D721Med (cell line): ENCODE measurements around the gene SERPINA3.

Source experiments
- DNase-seq: peaks from one replicate; pipeline ENCODE4 v3.0.0; 2011; ENCODE audit warnings: low spot score; ENCODE audit not compliant: insufficient read length
- FAIRE-seq: peaks from 2 replicates; lab custom pipeline; 2011; peaks lifted over from hg19 to GRCh38; lab: Jason Lieb, UNC
- TF ChIP-seq, protein P1 (sequence below): IDR thresholded peaks from 2 replicates; pipeline ENCODE4 v1.5.1; 2012; ENCODE audit warnings: mild to moderate bottlenecking, control low read depth; ENCODE audit not compliant: insufficient read depth; ENCODE audit errors: missing control alignments

SERPINA3 gene

DNA sequence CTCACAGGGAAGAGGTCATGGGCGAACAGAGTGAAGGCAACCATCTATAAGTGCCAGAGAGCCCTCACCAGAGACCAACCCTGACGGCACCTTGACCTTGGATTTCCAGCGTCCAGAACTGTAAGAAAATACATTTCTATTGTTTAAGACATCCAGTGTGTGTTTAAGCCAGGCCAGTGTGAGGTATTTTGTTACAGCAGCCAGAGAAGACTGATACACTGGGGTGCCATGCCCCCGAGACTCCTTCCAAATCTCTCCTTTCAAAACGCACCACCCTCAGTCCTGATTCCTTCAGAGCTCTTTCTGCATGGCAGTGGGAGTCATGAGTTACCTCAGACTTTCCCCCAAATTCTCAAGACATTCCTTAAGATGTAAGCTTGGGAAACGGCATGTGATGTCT lies 33.5 kb upstream of the SERPINA3 start:
- TF ChIP-seq, protein P1, sequence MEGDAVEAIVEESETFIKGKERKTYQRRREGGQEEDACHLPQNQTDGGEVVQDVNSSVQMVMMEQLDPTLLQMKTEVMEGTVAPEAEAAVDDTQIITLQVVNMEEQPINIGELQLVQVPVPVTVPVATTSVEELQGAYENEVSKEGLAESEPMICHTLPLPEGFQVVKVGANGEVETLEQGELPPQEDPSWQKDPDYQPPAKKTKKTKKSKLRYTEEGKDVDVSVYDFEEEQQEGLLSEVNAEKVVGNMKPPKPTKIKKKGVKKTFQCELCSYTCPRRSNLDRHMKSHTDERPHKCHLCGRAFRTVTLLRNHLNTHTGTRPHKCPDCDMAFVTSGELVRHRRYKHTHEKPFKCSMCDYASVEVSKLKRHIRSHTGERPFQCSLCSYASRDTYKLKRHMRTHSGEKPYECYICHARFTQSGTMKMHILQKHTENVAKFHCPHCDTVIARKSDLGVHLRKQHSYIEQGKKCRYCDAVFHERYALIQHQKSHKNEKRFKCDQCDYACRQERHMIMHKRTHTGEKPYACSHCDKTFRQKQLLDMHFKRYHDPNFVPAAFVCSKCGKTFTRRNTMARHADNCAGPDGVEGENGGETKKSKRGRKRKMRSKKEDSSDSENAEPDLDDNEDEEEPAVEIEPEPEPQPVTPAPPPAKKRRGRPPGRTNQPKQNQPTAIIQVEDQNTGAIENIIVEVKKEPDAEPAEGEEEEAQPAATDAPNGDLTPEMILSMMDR: no peak
- no peak for DNase-seq
- no peak for FAIRE-seq

DNA sequence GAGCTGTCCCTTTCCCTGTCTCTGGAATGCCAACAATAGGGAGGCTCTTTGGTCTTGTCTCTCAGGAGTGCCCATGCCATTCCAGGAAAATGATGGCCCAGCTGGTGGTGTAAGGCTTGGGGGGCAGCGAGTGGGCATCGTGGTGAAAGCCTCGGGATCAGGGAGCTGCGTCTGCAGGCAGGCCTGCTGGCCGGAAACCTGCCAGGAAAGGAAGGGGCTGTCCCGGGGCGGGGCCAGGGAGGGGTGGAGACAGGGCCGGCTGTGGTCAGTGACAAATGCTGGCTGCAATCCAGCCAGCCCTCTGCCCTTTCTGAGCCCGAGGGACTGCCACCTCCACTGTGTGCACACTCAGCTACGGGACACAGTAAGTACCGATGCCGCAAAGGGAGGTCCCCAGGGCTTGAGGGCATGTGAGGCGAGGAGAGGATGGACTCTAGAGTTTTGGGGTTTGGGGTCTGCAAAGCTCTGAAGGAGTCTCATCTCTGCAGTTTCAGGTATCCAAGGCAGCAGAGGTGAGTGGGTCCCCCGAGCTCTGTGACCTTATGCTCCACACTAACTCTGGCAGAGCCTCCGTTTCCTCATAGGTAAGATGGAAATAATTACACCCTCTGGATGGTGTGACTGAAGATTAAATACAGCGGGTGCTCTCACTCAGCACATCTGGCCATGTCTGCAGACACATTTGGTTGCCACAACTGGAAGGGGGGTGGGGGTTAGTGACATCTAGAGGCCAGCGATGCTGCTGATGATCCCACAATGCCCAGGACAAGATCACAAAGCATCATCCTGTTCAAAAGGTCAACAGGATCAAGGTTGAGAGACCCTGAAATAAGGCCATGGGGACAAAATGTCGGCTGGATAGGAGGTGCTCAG lies 30.8 kb upstream of the SERPINA3 start, which contains the start of gene SERPINA5:
SERPINA5 (plus strand) TSS at position 300 of the 873 bp plus-strand sequence. CDS start 5,937 bp downstream, outside the sequence.
- TF ChIP-seq, protein P1: no peak
- FAIRE-seq: no peak

DNA sequence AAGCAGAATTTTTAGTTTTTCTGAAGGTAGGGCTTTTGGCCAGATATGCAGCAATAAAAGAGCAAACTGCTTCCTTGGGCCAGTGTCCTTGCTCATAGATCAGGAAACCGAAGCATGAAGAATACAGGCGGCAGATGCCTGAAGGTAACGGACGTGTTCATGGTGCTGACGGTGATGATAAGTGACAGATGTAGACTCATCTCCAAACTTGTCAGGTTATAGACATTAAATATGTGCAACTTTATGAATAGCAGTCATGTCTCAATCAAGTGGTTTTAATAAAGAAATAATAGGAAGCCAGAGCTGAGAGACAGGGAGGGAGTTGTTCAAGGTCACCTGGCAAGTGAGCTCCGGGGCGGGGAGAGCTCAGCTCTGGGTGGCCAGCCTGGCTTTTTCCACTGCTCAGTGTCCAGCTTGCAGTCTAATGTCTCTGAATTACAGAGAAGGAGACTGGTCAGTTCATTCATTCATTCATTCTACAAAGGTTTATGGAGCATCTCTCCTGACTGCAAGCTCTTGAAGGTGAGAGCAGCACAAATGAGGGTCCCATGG lies 29.9 kb upstream of the SERPINA3 start:
- no peak for FAIRE-seq
- TF ChIP-seq, protein P1: no peak

More for the DNA sequence above, 30.8 kb upstream of the SERPINA3 start, which contains the start of gene SERPINA5:
- DNase-seq: no peak

DNA sequence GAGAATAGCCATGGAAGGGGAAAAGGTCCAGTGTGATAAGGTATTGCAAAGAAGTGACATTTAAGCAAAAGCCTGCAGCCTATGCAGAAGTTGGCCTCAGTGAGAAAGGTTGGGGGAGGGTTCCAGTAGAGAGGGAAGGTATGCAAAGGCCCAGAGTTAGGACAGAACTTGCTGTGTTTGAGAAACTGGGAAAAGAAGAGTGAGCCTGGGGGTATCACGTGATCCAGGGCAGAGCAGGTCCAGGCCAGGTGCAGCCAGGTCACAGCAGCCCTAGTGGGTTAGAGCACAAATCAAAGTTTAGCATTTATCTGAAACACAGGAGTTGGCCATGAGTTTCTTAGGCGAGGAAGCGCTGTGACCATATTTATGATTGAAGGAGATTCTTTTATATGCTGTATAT lies 29.3 kb upstream of the SERPINA3 start:
- no peak for FAIRE-seq
- DNase-seq: no peak
- TF ChIP-seq, protein P1: no peak

More for the DNA sequence above, 29.9 kb upstream of the SERPINA3 start:
- DNase-seq: no peak

DNA sequence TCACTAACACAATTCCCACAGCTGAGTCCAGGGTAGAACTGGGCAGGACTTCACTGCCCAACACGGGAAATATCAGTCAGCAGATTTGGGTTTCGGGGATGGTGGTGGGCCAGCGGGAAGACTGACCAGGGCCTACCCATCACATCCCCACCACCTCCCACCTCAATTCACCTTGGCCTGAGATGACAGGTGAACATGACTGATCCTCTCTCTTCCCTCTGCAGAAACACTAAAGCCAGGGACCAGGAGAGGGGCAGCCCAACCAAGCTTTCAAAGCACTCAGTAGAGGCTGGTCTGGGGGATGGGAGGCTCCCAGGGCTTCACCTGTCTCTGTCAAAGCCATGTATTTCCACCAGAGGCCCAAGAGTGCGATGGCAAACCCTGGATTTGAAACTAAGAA lies 28.6 kb upstream of the SERPINA3 start:
- FAIRE-seq (no peak), DNase-seq (no peak)
- TF ChIP-seq, protein P1: no peak

DNA sequence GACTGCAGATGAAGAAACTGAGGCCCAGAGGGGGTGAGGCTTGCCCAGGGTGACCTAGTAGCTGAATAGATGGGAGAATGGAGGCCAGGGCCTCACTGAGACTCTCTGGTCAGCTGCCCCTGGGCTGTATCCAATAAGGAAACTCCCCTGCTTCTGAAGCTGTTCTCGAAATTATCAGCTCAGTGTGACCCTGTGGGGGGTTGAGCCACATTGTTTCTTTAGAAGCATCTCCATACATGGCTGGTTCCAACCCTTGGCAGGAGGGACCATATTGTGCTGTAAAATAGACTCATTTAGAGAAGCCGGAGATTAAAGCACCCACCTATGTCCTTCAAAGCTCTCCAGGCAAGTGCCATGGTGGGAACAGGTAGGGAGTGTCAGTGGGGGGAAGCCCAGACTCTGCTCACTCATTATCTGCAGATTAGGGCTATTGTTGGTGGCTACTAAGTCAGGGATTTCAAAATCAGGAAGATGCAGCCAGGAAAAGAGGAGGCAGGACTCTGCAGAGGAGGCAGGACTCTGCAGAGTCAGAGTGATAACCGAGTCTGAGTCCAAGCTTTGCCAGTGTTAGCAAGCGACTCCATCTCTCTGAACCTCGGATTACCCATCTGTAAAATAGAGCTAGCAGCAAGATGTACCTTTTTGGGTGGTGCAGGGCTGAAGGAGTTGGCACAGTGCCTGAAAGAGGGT lies 27.5 kb upstream of the SERPINA3 start:
- FAIRE-seq (no peak), DNase-seq (no peak)
- TF ChIP-seq, protein P1: no peak
